Vagina (tissue), 2 donors: ENCODE results near the gene CTNND2.

Source experiments
- POLR2A ChIP-seq, 2 donors: fragments of 450-650 bp; IDR thresholded peaks; one replicate each; pipeline ENCODE4 v1.6.1; 2017; ENCODE audit warnings: antibody characterized with exemption in 2 of 2, mild to moderate bottlenecking in 2 of 2, moderate library complexity in 2 of 2
- TF ChIP-seq, protein P1 (sequence below), 3 experiments: fragments of 450-650 bp in 2 of 3; fragments of 200-600 bp in 1 of 3; sonication (generic) in 1 of 3; IDR thresholded peaks; one replicate each; pipeline ENCODE4 v1.5.1; 2017 to 2019; ENCODE audit warnings: antibody characterized with exemption in 3 of 3, mild to moderate bottlenecking in 2 of 3, moderate library complexity in 2 of 3

DNA sequence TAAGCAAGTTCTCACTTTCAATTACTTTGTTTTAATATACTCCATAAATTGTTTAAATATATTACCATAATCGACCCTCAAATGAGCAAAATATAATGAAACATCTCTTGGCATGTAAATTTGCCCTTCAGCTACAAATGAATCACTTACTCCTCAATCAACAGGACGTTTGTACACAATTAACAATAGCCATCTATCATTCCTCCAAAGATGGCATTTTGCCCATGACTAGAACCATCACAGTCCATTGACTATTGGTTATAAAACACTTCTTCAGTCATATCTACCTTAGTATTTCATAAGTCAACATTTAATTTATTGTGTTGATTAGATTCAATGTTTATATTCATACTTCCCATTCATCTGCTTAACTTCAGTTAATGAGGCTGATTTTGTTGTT, 127.2 kb downstream of the CTNND2 start:
- TF ChIP-seq, protein P1, sequence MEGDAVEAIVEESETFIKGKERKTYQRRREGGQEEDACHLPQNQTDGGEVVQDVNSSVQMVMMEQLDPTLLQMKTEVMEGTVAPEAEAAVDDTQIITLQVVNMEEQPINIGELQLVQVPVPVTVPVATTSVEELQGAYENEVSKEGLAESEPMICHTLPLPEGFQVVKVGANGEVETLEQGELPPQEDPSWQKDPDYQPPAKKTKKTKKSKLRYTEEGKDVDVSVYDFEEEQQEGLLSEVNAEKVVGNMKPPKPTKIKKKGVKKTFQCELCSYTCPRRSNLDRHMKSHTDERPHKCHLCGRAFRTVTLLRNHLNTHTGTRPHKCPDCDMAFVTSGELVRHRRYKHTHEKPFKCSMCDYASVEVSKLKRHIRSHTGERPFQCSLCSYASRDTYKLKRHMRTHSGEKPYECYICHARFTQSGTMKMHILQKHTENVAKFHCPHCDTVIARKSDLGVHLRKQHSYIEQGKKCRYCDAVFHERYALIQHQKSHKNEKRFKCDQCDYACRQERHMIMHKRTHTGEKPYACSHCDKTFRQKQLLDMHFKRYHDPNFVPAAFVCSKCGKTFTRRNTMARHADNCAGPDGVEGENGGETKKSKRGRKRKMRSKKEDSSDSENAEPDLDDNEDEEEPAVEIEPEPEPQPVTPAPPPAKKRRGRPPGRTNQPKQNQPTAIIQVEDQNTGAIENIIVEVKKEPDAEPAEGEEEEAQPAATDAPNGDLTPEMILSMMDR (IDR thresholded peaks at IDR 0.05): no peak
- TF ChIP-seq POLR2A (IDR thresholded peaks at IDR 0.05): no peak
